K562 (cell line): Measurements from ENCODE around the gene CTCFL. TPM values are rescaled to one million over a fixed set of nuclear protein-coding genes. Genes with fewer than 3 reads are reported as not detected.

Experiments used
- ATAC-seq: fragments of 200-7000 bp; cut with Tn5 transposase; 3 replicates; pipeline ENCODE4 v1.9.1; 2020; ENCODE audit warnings: moderate library complexity
- BruUV-seq: library from RNA; stranded (reverse); fragments of 400-500 nt; replicated peaks from 2 replicates; lab custom pipeline; 2021; lab: Mats Ljungman, UMichigan
- CTCF ChIA-PET: fragments of 300-600 bp; formaldehyde crosslinking; extraction: SDS; loops from one replicate; lab custom pipeline; 2021; ENCODE audit warnings: low intra/inter-chr PET ratio; lab: Yijun Ruan, JAX
- POLR2A ChIA-PET: fragments of 300-600, 350-650 bp; sonication (Branson Sonifier 250); formaldehyde crosslinking; extraction: SDS; loops from one replicate; lab custom pipeline; 2021; ENCODE audit warnings: antibody characterized with exemption, inconsistent platforms; lab: Yijun Ruan, JAX
- DNase-seq, 4 experiments: peaks; one replicate each; pipeline versions ENCODE4 v3.0.0 to v3.0.0-alpha.2; 2011 to 2018; ENCODE audit warnings: low spot score in 3 of 4, mixed read lengths in 3 of 4; ENCODE audit errors: extremely low read depth in 1 of 4
- FAIRE-seq: peaks from 2 replicates; lab custom pipeline; 2011; peaks lifted over from hg19 to GRCh38; lab: Jason Lieb, UNC
- H2AFZ ChIP-seq: 2 replicates; pipeline ENCODE4 v1.6.0; 2011; ENCODE audit warnings: low read depth, low read length, control low read depth, inconsistent platforms
- H3K27ac ChIP-seq: fragments of 200-600 bp; 3 replicates; pipeline ENCODE4 v1.8.0; 2011; ENCODE audit warnings: low read depth, mild to moderate bottlenecking, control low read depth, inconsistent platforms, low read length, moderate library complexity, mixed read lengths; ENCODE audit errors: extremely low read depth
- H3K27me3 ChIP-seq, 2 experiments: fragments of 300-600 bp in 1 of 2; 2 replicates in 1 of 2; 3 replicates in 1 of 2; pipeline versions ENCODE4 v1.6.0 to v1.8.0; 2011; ENCODE audit warnings: inconsistent platforms in 2 of 2, low read length in 2 of 2, mild to moderate bottlenecking in 1 of 2, mixed read lengths in 1 of 2, moderate library complexity in 1 of 2; ENCODE audit not compliant: control insufficient read depth in 2 of 2, insufficient read depth in 2 of 2
- H3K36me3 ChIP-seq: fragments of 300-600 bp; 3 replicates; pipeline ENCODE4 v1.8.0; 2011; ENCODE audit warnings: mild to moderate bottlenecking, low read length, inconsistent platforms; ENCODE audit not compliant: control insufficient read depth, insufficient read depth
- H3K4me1 ChIP-seq, 2 experiments: fragments of 200-600 bp in 1 of 2; replicated peaks in 1 of 2; 2 replicates in 1 of 2; 3 replicates in 1 of 2; pipeline versions ENCODE4 v1.5.1 to v1.8.0; 2011; ENCODE audit warnings: inconsistent platforms in 2 of 2, low read length in 2 of 2, mild to moderate bottlenecking in 1 of 2, mixed read lengths in 1 of 2, moderate library complexity in 1 of 2; ENCODE audit not compliant: control insufficient read depth in 2 of 2, insufficient read depth in 2 of 2
- H3K4me2 ChIP-seq: 2 replicates; pipeline ENCODE4 v1.6.1; 2011; ENCODE audit warnings: low read length, control low read depth, inconsistent platforms, mixed read lengths; ENCODE audit not compliant: insufficient read depth
- H3K4me3 ChIP-seq: fragments of 200-600 bp; sonication (generic), shearing (Covaris generic); 2 replicates; pipeline ENCODE4 v1.5.1; 2016; ENCODE audit warnings: control low read depth, inconsistent platforms
- H3K79me2 ChIP-seq: fragments of 200-600 bp; 3 replicates; pipeline ENCODE4 v1.8.0; 2011; ENCODE audit warnings: low read length, inconsistent platforms; ENCODE audit not compliant: control insufficient read depth, insufficient read depth
- H3K9ac ChIP-seq, 2 experiments: 2 replicates each; pipeline versions ENCODE4 v1.6.0 to v1.6.1; 2011; ENCODE audit warnings: low read depth in 2 of 2, low read length in 2 of 2, control low read depth in 1 of 2, inconsistent platforms in 1 of 2, mild to moderate bottlenecking in 1 of 2, mixed read lengths in 1 of 2; ENCODE audit not compliant: insufficient read depth in 1 of 2
- H3K9me1 ChIP-seq: one replicate; pipeline ENCODE4 v1.6.0; 2011; ENCODE audit warnings: inconsistent platforms, mild to moderate bottlenecking, low read length, moderate library complexity; ENCODE audit not compliant: control insufficient read depth, insufficient read depth
- H3K9me3 ChIP-seq: replicated peaks from 2 replicates; pipeline ENCODE4 v1.5.1; 2011; ENCODE audit warnings: low read depth, low read length, inconsistent platforms; ENCODE audit not compliant: control insufficient read depth, insufficient read depth
- H4K20me1 ChIP-seq: replicated peaks from 2 replicates; pipeline ENCODE4 v1.6.1; 2011; ENCODE audit warnings: low read length, inconsistent platforms, mixed read lengths; ENCODE audit not compliant: control insufficient read depth, insufficient read depth
- ATF6 ChIP-seq: sonication (generic); formaldehyde crosslinking; IDR thresholded peaks from 2 replicates; pipeline ENCODE4 v1.4.0; 2020; ENCODE audit warnings: mild to moderate bottlenecking, missing genetic modification reagents
- BCOR ChIP-seq: fragments of 450-650 bp; IDR thresholded peaks from 2 replicates; pipeline ENCODE4 v1.6.1; 2016
- CEBPB ChIP-seq: fragments of 450-650 bp; IDR thresholded peaks from 2 replicates; pipeline ENCODE4 v1.6.1; 2016; ENCODE audit warnings: missing genetic modification characterization, missing compliant biosample characterization
- E2F4 ChIP-seq: sonication (generic); formaldehyde crosslinking; IDR thresholded peaks from 2 replicates; pipeline ENCODE4 v1.8.0; 2022; ENCODE audit warnings: mild to moderate bottlenecking, low read depth, missing genetic modification reagents
- ELF2 ChIP-seq: fragments of 250-450 bp; sonication (Bioruptor Pico); IDR thresholded peaks from 2 replicates; pipeline ENCODE4 v1.5.0; 2021; ENCODE audit warnings: mild to moderate bottlenecking
- ETV5 ChIP-seq: sonication (generic); formaldehyde crosslinking; IDR thresholded peaks from 2 replicates; pipeline ENCODE4 v1.4.0; 2020; ENCODE audit warnings: low read depth, mild to moderate bottlenecking, missing genetic modification reagents
- FIP1L1 ChIP-seq: fragments of 200-400 bp; formaldehyde crosslinking; IDR thresholded peaks from 2 replicates; pipeline ENCODE4 v1.6.1; 2018; ENCODE audit warnings: mild to moderate bottlenecking, low read depth, low read length; ENCODE audit not compliant: poor library complexity, severe bottlenecking
- GABPA ChIP-seq: fragments of 200-800 bp; sonication (Bioruptor generic); conservative IDR thresholded peaks from 2 replicates; pipeline ENCODE4 v1.6.1; 2016; ENCODE audit warnings: low read depth, missing genetic modification characterization, missing compliant biosample characterization
- HMGXB4 ChIP-seq: sonication (generic); formaldehyde crosslinking; IDR thresholded peaks from 2 replicates; pipeline ENCODE4 v1.8.1; 2023; ENCODE audit warnings: mild to moderate bottlenecking, missing genetic modification reagents
- NEUROD1 ChIP-seq: fragments of 150-350 bp; IDR thresholded peaks from 2 replicates; pipeline ENCODE4 v1.6.1; 2014; ENCODE audit warnings: borderline replicate concordance, low read length, low read depth; ENCODE audit not compliant: partially characterized antibody
- TBL1XR1 ChIP-seq, 2 experiments: IDR thresholded peaks; 2 replicates each; pipeline ENCODE4 v1.6.1; 2012; ENCODE audit warnings: improper control_type of control experiment in 2 of 2, low read length in 2 of 2, mild to moderate bottlenecking in 1 of 2
- ZNF165 ChIP-seq: fragments of 250-450 bp; sonication (Bioruptor Pico); IDR thresholded peaks from 2 replicates; pipeline ENCODE4 v1.4.0; 2020; ENCODE audit warnings: borderline replicate concordance
- ZNF408 ChIP-seq: fragments of 250-450 bp; sonication (Bioruptor Pico); IDR thresholded peaks from 2 replicates; pipeline ENCODE4 v1.4.0; 2020; ENCODE audit warnings: low read depth, mild to moderate bottlenecking, moderate library complexity
- WGBS: fragments of 100-300 bp; shearing (Covaris generic); methylation state at CpG from one replicate; pipeline ENCODE4 v1.1.6; 2016; ENCODE audit warnings: low coverage, mixed read lengths; ENCODE audit not compliant: insufficient coverage; ENCODE audit errors: missing lambda C conversion rate; 5-methylcytosine and 5-hydroxymethylcytosine counted together
- in situ Hi-C: fragments of 300-500 bp; cut with MboI; formaldehyde crosslinking; loops from 4 replicates; pipeline ENCODE4 v1.15.0; 2018; ENCODE audit warnings: inconsistent platforms, mixed read lengths
- intact Hi-C: fragments of 100-400 bp; cut with micrococcal nuclease; formaldehyde crosslinking; loops from 2 replicates; pipeline ENCODE4 v1.14.2; 2022
- polyA plus RNA-seq, 8 experiments: library from polyadenylated mRNA; depleted of rRNA in 4 of 8; stranded (reverse) in 5 of 8; unstranded in 3 of 8; fragments of >200 nt; fragmentation: Nextera tagmentation in 2 of 8; fragmentation: Illumina TruSeq in 1 of 8; extraction: Ambion mirVana in 2 of 8; extraction: Trizol in 1 of 8; gene quantifications; 2 replicates each; pipeline versions ENCODE4 v1.2.1 to v1.2.3, GENCODE V29; 2011 to 2014; ENCODE audit warnings: inconsistent platforms in 1 of 8, missing spikeins in 1 of 8
- total RNA-seq, 7 experiments: library from RNA; depleted of rRNA in 6 of 7; stranded (reverse); fragments of >200 nt in 6 of 7; fragmentation: Illumina TruSeq in 2 of 7; extraction: Trizol in 2 of 7; gene quantifications; 2 replicates each; pipeline versions ENCODE4 v1.2.1 to v1.2.3, GENCODE V29; 2011 to 2021; ENCODE audit warnings: low replicate concordance in 1 of 7

CTCFL gene
- total and polyA plus RNA-seq, 9 of the 15 experiments (the other 6 are each of a cell fraction or from before 2014, with no cell fraction given) = 42.4 to 188 (median 111) TPM

GRCh38 chr20:57476641-57477461 lies 48.1 kb downstream of the CTCFL start:
- intact Hi-C loops = no loop called here
- Histone ChIP-seq H3K4me2 (no peak overlapping the region), H3K4me3 (no peak overlapping the region), H2AFZ (0 out of 2 replicates have a peak overlapping the region, but pooled peaks have one; percentile 18), H4K20me1 (no peaks in the 10 kb centered on the region), H3K27ac (no peak overlapping the region), H3K9ac (peak overlapping the region in 1 of 2 experiments; percentile 6; a peak in 1 of 4 replicates), H3K27me3 (no peaks in the 10 kb centered on the region), H3K79me2 (no peaks in the 10 kb centered on the region), H3K4me1 (peaks cover 14 to 31% of the 10 kb centered on the region in 2 experiments; a peak in 4 of 5 replicates), H3K36me3 (no peaks in the 10 kb centered on the region), H3K9me1 (no peaks in the 10 kb centered on the region), H3K9me3 (no peaks in the 10 kb centered on the region)
- in situ Hi-C loops = no loop called here
- ChIA-PET CTCF (no interaction called here), POLR2A (interaction anchor here (1.0 to 1.2 kb wide), 2 partner anchors 10 to 16 kb away, joined by 3 to 4 read pairs; no protein-coding TSS in a partner anchor)
- WGBS = 54% methylated on average over 13 of the region's 17 CpGs
- BruUV-seq = no TSS peak
- DNase-seq = no peak
- no peak for ATAC-seq
- FAIRE-seq = no peak
- TF ChIP-seq ATF6 (CRISPR knock-in tag) (no peak), TBL1XR1 (IDR thresholded peaks at IDR 0.05; ENCODE audit: low read length in 2 of 2) (no peak), BCOR (peak; percentile 69), GABPA (tag) (no peak), NEUROD1 (no peak), FIP1L1 (no peak), HMGXB4 (no peak), ELF2 (no peak), ETV5 (no peak), CEBPB (no peak), E2F4 (CRISPR knock-in tag) (no peak), ZNF408 (CRISPR knock-in tag) (no peak), ZNF165 (CRISPR knock-in tag) (no peak)
